ENCODE measurements around the gene FCRLB. TPM values are rescaled to one million over a fixed set of nuclear protein-coding genes. Genes with fewer than 3 reads are reported as not detected.
"Not testable (repeated sequence)": the region's sequence is repeated elsewhere in the genome, so short reads cannot be mapped to it uniquely, and the experiment has no call there.

The FCRLB gene
- total RNA-seq, 1 donor from 2014 or later = 0.35 TPM

- intact Hi-C loops (cut with DNase I) = no loop called here
- no peak for DNase-seq (ENCODE audit: missing footprints)
Observed at GRCh38 chr1:161735837-161736236, 14.5 kb downstream of the FCRLB start.

GRCh38 chr1:161736335-161736969, 15.1 kb downstream of the FCRLB start:
- ATAC-seq (no peak), DNase-seq (ENCODE audit: missing footprints) (no peak)
- intact Hi-C loops (cut with DNase I) = no loop called here

More at GRCh38 chr1:161735837-161736236, 14.5 kb downstream of the FCRLB start:
- no peak for ATAC-seq

GRCh38 chr1:161737625-161738024, 16.3 kb downstream of the FCRLB start:
- DNase-seq (ENCODE audit: missing footprints) = no peak
- intact Hi-C loops (cut with DNase I) = no loop called here
- ATAC-seq = no peak

DNA sequence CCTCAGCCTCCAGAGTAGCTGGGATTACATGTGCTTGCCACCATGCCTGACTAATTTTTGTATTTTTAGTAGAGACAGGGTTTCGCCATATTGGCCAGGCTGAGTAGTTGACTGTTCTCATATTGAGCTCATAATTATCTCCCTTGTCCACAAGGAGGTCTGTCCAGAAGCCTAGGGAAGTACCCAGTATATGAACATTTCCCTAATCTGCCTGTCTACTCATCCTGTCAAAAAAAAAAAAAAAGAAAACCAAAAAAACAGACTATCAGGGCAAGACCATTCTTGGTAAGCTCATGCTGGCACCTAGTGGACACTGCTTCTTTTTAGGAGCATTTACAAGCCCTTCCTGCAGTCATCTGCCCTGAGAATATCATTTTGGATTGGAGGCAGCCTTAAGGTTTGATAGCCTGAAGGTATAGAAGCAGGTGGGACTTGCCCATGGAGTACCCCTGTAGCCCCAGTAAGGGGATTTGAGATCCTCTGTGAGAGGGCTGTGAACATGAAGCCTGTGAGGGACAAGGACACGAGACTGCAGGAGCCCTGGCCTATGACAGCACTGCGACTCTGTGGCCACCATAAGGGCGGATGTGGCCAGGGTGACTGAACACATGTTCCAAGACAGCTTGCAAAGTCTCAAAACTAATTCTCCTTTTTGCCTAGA, 17.4 kb downstream of the FCRLB start:
- intact Hi-C loops (cut with DNase I) = no loop called here
- DNase-seq (ENCODE audit: missing footprints) = peak; percentile 76
- peak; percentile 67 for ATAC-seq

DNA sequence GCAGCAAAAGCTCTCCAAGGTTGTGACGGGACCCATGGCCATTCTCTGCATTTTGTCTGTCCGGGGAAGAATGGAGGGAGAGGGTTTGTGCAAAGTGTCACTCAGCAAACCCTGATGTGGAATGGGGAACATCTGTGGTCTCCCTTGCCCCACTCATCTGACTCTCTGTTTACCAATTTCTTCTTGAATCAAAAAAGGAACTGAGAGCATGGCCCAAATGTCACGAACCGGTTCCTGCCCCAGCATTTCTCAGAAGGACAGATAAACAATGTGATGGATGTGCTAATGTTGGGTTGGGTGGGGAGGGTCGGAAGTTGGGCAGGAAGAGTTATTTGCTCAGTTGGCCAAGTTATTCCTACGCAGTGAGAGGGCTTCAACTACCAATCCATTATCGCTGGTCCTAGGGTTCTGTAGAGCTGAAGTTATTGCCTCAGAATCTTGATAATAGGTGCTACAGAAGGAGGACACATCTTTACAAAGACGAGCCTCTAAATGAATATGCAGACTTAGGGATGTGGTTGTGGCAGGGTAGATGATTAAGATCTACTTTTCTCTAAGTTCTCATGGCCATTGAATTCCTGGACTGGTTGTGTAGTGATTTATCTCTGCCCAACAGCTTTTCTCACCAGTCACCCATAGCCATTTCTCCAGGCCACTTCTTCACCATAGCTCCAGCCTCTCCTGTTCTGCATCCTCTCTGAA, 18.7 kb downstream of the FCRLB start:
- DNase-seq (ENCODE audit: missing footprints) = no peak
- intact Hi-C loops (cut with DNase I) = loop anchor here (5.0 to 10.0 kb wide), 3 partner anchors 93 to 255 kb away; no protein-coding TSS in a partner anchor
- peak; percentile 49 for ATAC-seq

GRCh38 chr1:161740921-161741320, 19.6 kb downstream of the FCRLB start:
- ATAC-seq (no peak), DNase-seq (ENCODE audit: missing footprints) (no peak)
- intact Hi-C loops (cut with DNase I) = loop anchor here (5.0 to 10.0 kb wide), 3 partner anchors 94 to 256 kb away; no protein-coding TSS in a partner anchor

- ATAC-seq = no peak
- intact Hi-C loops (cut with DNase I) = loop anchor here (5.0 to 10.0 kb wide), 3 partner anchors 96 to 258 kb away; no protein-coding TSS in a partner anchor
- DNase-seq (ENCODE audit: missing footprints) = no peak
Observed at GRCh38 chr1:161743231-161743630, 21.9 kb downstream of the FCRLB start.

GRCh38 chr1:161747801-161748200, 26.5 kb downstream of the FCRLB start:
- intact Hi-C loops (cut with DNase I) = loop anchor here (10.0 kb wide), 2 partner anchors 183 to 263 kb away; no protein-coding TSS in a partner anchor
- ATAC-seq (no peak), DNase-seq (ENCODE audit: missing footprints) (no peak)

GRCh38 chr1:161749509-161750407, 28.4 kb downstream of the FCRLB start, which contains the start of gene DUSP12:
Gene DUSP12, plus strand, starts transcription at chr1:161749786. Its CDS starts 16 bp downstream, at chr1:161749802.
- intact Hi-C loops (cut with DNase I) = loop anchor here (1.0 to 10.0 kb wide), 3 partner anchors 17 to 265 kb away; partner anchors contain the start of gene ATF6
- ATAC-seq = peak; percentile 100
- peak; percentile 97 for DNase-seq (ENCODE audit: missing footprints)

DNA sequence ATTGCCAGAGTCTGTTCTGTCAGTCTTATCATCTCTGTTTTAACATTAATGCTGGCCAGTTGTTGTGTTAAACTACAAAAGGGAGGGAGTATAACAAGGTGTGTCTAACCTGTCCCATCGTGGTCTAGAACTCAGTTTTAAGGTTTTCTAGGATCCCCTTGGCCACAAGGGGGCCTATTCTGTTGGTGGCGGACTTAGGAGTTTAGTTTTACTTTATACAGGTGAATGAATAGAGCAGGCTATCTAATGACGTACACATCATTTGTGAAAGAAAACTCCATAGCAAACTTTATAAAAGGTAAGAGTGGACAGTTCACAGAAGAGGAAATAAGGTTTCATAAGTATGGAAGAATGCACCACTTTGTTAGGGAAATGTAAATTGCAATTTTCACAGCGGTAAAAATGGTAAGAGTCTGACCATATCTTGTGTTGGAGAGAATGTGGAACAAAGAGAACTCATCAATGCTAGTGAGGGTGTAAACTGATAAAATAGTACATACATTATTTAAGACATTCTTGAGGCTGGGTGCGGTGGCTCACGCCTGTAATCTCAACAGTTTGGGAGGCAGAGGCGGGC, 42.3 kb downstream of the FCRLB start:
- DNase-seq (ENCODE audit: missing footprints) = no peak
- no peak for ATAC-seq
- intact Hi-C loops (cut with DNase I) = no loop called here

GRCh38 chr1:161766102-161766981, 45.0 kb downstream of the FCRLB start, which contains the start of gene ATF6:
Gene ATF6, plus strand, starts transcription at chr1:161766320. Its CDS starts 41 bp downstream, at chr1:161766361.
- intact Hi-C loops (cut with DNase I) = loop anchor here (1.0 kb wide), 1 partner anchor 17 kb away; the partner anchor contains the start of gene DUSP12
- ATAC-seq = peak; percentile 89
- peak; percentile 89 for DNase-seq (ENCODE audit: missing footprints)

GRCh38 chr1:161768461-161768860, 47.1 kb downstream of the FCRLB start:
- intact Hi-C loops (cut with DNase I) = no loop called here
- ATAC-seq = no peak
- DNase-seq (ENCODE audit: missing footprints) = no peak

DNA sequence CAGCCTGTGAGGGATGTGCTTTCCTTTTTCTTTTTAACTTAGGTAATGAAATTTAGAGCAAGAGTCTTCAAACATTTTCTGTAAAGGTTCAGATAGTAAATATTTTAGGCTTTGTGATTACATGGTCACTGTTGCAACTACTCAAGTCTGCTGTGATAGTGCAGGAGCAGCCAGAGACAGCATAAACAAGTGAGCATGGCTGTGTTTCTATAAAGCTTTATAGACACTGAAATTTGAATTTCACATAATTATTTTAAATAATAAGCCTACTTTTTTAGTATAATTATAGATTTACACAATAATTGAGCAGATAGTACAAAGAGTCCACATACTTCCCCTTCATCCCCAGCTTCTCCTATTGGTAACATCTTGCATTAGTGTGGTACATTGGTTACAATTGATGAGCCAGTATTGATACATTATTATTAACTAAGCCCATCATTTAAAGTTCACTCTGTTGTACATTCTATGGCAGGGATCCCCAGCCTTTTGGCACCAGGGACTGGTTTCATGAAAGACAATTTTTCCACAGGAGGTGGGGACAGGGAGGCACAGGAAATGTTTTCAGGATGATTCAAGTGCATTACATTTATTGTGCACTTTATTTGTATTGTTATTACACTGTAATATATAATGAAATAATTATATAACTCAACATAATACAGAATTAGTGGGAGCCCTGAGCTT, 47.8 kb downstream of the FCRLB start:
- DNase-seq (ENCODE audit: missing footprints) (no peak), ATAC-seq (no peak)
- intact Hi-C loops (cut with DNase I) = no loop called here

DNA sequence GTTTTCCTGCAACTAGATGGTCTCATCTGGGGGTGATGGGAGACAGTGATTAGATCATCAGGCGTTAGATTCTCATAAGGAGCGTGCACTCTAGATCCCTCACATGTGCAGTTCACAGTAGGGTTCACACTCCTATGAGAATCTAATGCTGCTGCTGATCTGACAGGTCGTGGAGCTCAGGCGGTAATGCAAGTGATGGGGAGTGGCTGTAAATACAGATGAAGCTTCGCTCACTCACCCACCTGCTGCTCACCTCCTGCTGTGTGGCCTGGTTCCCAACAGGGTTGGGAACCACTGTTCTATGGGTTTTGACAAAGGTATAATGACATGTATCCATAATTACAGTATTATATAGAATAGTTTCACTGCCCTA, 48.3 kb downstream of the FCRLB start:
- ATAC-seq; intact Hi-C loops (cut with DNase I); DNase-seq (ENCODE audit: missing footprints): not testable (repeated sequence)

GRCh38 chr1:161770250-161770649, 48.9 kb downstream of the FCRLB start:
- no peak for ATAC-seq
- intact Hi-C loops (cut with DNase I) = no loop called here
- DNase-seq (ENCODE audit: missing footprints) = no peak

GRCh38 chr1:161771161-161771560, 49.8 kb downstream of the FCRLB start:
- ATAC-seq = no peak
- intact Hi-C loops (cut with DNase I) = no loop called here

More at GRCh38 chr1:161771161-161771560, 49.8 kb downstream of the FCRLB start:
- DNase-seq (ENCODE audit: missing footprints) = no peak

All from Right ventricle myocardium inferior (tissue), 1 donor.